ENCODE results near the gene DEFB125. TPM values are rescaled to one million over a fixed set of nuclear protein-coding genes. Genes with fewer than 3 reads are reported as not detected.
"Not testable (repeated sequence)": the region's sequence is repeated elsewhere in the genome, so short reads cannot be mapped to it uniquely, and the experiment has no call there.

The DEFB125 gene, protein sequence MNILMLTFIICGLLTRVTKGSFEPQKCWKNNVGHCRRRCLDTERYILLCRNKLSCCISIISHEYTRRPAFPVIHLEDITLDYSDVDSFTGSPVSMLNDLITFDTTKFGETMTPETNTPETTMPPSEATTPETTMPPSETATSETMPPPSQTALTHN
- not detected for total RNA-seq

DNA sequence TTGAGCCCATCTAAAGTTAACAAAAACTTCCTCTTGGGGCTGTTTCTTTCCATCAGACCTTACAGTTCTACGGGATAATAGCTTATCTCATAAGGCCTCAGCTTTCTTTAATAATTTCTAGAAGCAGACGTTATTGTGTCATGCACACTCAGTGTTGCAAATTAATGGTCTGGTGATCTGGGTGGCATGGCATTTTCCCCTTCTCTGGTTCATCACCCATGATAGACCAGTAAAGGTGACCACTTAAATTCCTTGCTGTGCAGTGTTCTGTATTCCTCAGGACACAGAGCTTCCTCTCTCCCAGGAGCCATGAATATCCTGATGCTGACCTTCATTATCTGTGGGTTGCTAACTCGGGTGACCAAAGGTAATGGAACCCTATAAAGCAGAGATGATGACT lies at the start of gene DEFB125:
DEFB125 (plus strand) TSS at position 272 of the 400 bp plus-strand sequence; CDS start at position 310, 38 bp downstream.
- no peaks in the 10 kb centered on the region for H3K4me1 Mint-ChIP-seq
- H3K9me3 Mint-ChIP-seq: no peaks in the 10 kb centered on the region
- peaks cover 37% of the 10 kb centered on the region for H3K27me3 Mint-ChIP-seq
- H3K4me3 Mint-ChIP-seq: no peak within 1 kb of the TSS
- POLR2A ChIA-PET: no interaction called here
- no peak for ATAC-seq (ENCODE audit: low read depth)
- H3K36me3 Mint-ChIP-seq: no peaks in the 10 kb centered on the region
- H3K27ac Mint-ChIP-seq: no peak within 1 kb of the TSS
- DNase-seq: no peak

DNA sequence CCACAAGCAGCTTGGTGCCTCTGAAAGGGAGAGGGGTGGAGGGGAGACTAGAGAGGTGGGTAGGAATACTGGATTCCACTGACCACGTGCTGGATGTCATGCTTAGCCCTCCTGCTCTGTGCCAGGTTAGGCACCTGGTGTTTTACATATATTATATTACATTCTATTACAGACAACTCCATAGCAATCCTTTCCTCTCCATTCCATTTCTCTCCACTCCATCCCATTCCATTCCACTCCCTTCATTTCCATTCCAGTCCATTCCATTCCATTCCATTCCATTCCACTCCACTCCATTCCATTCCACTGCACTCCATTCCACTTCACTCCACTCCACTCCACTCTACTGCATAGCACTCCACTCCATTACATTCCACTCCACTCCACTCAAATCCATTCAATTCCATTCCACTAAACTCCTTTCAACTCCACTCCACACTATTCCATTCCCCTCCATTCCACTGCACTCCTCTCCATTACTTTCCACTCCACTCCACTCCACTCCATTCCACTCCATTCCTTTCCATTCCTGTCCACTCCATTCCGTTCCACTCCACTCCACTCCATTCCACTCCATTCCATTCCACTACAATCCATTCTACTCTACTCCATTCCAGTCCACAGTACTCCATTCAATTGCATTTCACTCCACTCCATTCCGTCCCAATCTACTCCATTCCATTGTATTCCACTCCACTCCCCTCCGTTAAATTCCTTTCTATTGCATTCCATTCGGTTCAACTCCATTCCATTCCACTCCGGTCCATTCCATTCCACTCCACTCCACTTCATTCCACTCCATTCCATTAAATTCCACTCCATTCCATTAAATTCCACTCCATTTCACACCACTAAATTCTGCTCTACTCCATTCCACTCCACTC lies 27.2 kb upstream of the DEFB125 start:
- ATAC-seq (ENCODE audit: low read depth) (no peak), DNase-seq (no peak)
- POLR2A ChIA-PET: no interaction called here
- no peak overlapping the region for H3K27ac Mint-ChIP-seq
- no peaks in the 10 kb centered on the region for H3K4me1 Mint-ChIP-seq
- H3K27me3 Mint-ChIP-seq: no peaks in the 10 kb centered on the region
- no peak overlapping the region for H3K4me3 Mint-ChIP-seq
- no peaks in the 10 kb centered on the region for H3K36me3 Mint-ChIP-seq
- no peaks in the 10 kb centered on the region for H3K9me3 Mint-ChIP-seq

DNA sequence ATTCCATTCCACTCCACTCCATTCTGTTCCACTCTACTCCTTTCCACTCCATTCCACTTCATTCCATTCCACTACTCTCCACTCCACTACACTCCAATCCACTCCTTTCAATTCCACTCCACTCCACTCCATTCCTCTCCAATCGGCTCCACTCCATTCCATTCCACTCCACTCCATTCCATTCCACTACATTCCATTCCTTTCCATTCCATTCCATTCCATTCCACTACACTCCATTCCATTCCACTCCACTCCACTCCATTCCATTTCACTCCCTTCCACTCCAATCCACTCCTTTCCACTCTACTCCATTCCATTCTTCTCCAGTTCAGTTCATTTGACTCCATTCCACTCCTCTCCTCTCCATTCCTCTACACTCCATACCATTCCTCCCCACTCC lies 26.2 kb upstream of the DEFB125 start:
- ATAC-seq (ENCODE audit: low read depth): no peak
- POLR2A ChIA-PET: no interaction called here
- Mint-ChIP-seq H3K4me1 (no peaks in the 10 kb centered on the region), H3K36me3 (no peaks in the 10 kb centered on the region), H3K4me3 (no peak overlapping the region), H3K9me3 (no peaks in the 10 kb centered on the region), H3K27me3 (no peaks in the 10 kb centered on the region), H3K27ac (no peak overlapping the region)
- no peak for DNase-seq

DNA sequence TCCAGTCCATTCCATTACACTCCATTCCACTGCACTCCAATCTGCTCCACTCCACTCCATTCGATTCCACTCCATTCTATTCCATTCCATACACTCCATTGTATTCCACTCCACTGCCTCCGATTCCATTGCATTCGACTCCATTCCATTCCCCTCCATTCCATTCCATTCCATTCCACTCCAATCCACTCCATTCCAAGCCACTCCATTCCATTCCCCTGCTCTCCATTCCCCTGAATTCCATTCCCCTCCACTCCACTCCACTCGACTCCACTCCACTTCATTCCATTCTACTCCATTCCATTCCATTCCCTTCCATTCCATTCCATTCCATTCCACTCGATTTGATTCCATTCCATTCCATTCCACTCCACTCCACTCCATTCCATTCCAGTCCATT lies 25.7 kb upstream of the DEFB125 start:
- Mint-ChIP-seq H3K27ac (no peak overlapping the region), H3K27me3 (no peaks in the 10 kb centered on the region), H3K4me3 (no peak overlapping the region), H3K9me3 (no peaks in the 10 kb centered on the region), H3K4me1 (no peaks in the 10 kb centered on the region), H3K36me3 (no peaks in the 10 kb centered on the region)
- no peak for DNase-seq
- POLR2A ChIA-PET: no interaction called here
- no peak for ATAC-seq (ENCODE audit: low read depth)

DNA sequence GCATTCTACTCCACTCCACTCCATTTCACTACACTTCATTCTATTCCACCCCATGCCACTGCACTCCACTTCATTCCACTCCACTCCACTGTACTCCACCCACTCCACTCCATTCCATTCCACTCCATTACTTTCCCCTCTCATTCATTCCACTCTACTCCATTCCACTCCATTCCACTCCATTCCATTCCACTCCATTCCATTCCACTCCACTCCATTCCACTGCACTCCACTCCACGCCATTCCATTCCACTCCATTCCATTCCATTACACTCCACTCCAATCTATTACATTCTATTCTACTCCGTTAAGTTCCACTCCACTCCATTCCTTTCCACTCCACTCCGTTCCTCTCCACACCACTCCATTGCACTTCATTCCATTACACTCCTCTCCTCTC lies 25.0 kb upstream of the DEFB125 start:
- H3K4me1 Mint-ChIP-seq: no peaks in the 10 kb centered on the region
- H3K27ac Mint-ChIP-seq: no peak overlapping the region
- no peak for ATAC-seq (ENCODE audit: low read depth)
- H3K36me3 Mint-ChIP-seq: no peaks in the 10 kb centered on the region
- no peak overlapping the region for H3K4me3 Mint-ChIP-seq
- POLR2A ChIA-PET: no interaction called here
- no peaks in the 10 kb centered on the region for H3K9me3 Mint-ChIP-seq
- no peaks in the 10 kb centered on the region for H3K27me3 Mint-ChIP-seq
- DNase-seq: no peak

DNA sequence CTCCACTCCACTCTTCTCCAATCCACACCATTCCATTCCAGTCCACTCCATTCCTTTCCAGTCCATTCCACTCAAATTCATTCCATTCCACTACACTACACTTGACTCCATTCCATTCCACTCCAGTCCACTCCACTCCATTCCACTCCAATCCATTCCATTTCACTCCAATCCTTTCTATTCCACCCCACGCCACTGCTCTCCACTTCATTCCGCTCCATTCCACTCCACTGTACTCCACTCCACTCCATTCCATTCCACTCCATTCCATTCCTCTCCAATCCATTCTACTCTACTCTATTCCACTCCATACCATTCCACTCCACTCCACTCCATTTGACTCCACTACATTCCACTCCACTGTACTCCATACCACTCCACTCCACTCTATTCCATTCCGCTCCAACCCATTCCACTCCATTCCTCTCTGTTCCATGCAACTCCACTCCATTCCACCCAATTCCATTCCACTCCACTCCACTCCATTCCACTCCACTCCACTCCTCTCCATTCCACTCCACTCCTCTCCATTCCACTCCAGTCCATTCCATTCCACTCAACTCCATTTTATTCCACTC lies 23.4 kb upstream of the DEFB125 start:
- no peaks in the 10 kb centered on the region for H3K4me1 Mint-ChIP-seq
- no peak overlapping the region for H3K27ac Mint-ChIP-seq
- no peaks in the 10 kb centered on the region for H3K9me3 Mint-ChIP-seq
- DNase-seq (no peak), ATAC-seq (ENCODE audit: low read depth) (no peak)
- no peaks in the 10 kb centered on the region for H3K36me3 Mint-ChIP-seq
- POLR2A ChIA-PET: no interaction called here
- H3K27me3 Mint-ChIP-seq: peaks cover 2% of the 10 kb centered on the region
- H3K4me3 Mint-ChIP-seq: no peak overlapping the region

DNA sequence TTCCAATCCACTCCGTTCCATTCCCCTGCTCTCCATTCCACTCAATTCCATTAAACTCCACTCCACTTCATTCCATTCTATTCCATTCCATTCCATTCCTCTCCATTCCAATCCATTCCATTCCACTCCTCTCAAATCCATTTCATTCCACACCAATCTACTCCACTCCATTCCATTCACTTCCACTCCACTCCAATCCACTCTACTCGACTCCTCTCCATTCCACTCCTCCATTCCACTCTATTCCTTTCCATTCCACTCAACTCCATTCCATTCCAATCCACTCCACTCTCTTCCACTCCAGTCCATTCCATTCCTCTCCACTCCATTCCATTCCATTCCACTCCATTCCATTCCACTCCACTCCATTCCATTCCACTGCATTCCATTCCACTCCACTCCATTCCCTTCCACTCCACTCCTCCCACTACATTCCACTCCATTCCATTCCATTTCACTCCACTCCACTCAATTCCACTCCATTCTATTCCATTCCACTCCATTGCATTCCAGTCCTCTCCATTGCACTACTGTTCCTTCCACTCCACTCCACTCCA lies 22.6 kb upstream of the DEFB125 start:
- H3K27me3 Mint-ChIP-seq: peaks cover 6% of the 10 kb centered on the region
- ATAC-seq (ENCODE audit: low read depth): no peak
- H3K9me3 Mint-ChIP-seq: no peaks in the 10 kb centered on the region
- DNase-seq: no peak
- POLR2A ChIA-PET: no interaction called here
- H3K27ac Mint-ChIP-seq: no peak overlapping the region
- H3K36me3 Mint-ChIP-seq: no peaks in the 10 kb centered on the region
- H3K4me3 Mint-ChIP-seq: no peak overlapping the region
- no peaks in the 10 kb centered on the region for H3K4me1 Mint-ChIP-seq

DNA sequence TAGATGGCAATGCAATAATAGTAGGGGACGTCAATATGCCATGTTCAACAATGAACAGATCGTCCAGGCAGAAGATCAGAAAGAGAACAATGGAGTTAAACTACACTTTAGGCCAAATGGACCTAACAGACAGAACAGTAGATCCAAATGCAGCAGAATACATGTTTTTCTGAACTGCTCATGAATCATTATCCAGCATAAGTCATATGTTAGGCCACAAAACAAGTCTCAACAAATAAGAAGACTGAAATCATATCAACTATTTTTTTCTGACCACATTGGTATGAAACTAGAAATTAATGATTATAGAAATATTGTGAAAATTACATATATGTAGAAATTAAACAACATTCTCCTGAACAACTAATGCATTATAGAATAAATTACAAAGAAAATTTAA lies 10.2 kb upstream of the DEFB125 start:
- Mint-ChIP-seq H3K27ac (no peak overlapping the region), H3K27me3 (peaks cover 40% of the 10 kb centered on the region), H3K9me3 (no peaks in the 10 kb centered on the region), H3K36me3 (no peaks in the 10 kb centered on the region), H3K4me1 (no peaks in the 10 kb centered on the region), H3K4me3 (no peak overlapping the region)
- DNase-seq (no peak), ATAC-seq (ENCODE audit: low read depth) (no peak)
- POLR2A ChIA-PET: no interaction called here

DNA sequence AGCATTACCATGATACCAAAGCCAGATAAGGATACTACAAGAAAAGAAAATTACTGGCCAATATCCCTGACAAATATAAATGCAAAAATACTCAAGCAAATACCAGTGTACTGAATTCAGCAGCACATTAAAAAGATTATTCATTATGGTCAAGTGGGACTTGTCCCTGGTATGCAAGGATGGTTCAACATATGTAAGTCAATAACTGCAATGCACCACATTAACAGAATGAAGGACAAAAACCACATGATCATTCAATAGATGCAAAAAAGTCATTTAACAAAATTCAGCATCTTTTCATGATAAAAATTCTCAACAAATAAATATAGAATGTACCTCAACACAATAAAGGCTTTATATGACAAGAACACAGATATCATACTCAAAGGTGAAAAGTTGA lies 9.1 kb upstream of the DEFB125 start:
- Mint-ChIP-seq H3K4me3 (no peak overlapping the region), H3K36me3 (no peaks in the 10 kb centered on the region), H3K4me1 (no peaks in the 10 kb centered on the region), H3K27me3 (peaks cover 36% of the 10 kb centered on the region), H3K27ac (no peak overlapping the region), H3K9me3 (no peaks in the 10 kb centered on the region)
- POLR2A ChIA-PET: no interaction called here
- ATAC-seq (ENCODE audit: low read depth): no peak
- no peak for DNase-seq

DNA sequence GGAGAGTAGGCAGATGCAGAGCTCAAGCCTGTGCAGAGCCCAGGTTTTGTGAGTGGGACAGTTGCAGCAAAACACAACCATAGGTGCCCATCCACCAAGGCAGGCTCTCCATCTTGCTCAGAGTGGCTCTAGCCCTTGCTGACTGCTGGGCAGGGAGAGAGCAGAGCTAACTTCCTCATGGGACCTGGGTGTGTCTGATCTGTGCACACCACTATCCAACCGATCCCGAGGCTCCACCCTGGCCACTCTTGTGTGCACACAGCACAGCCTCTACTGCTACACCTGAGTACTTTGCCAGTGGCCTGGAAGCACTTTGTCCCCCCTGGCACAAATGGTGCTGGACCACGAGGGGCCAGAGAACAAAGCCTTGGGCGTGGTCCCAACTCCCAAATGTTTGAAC lies 7.9 kb upstream of the DEFB125 start:
- H3K4me1 Mint-ChIP-seq: no peaks in the 10 kb centered on the region
- H3K4me3 Mint-ChIP-seq: no peak overlapping the region
- H3K27ac Mint-ChIP-seq: no peak overlapping the region
- H3K27me3 Mint-ChIP-seq: peaks cover 33% of the 10 kb centered on the region
- H3K36me3 Mint-ChIP-seq: no peaks in the 10 kb centered on the region
- no peak for ATAC-seq (ENCODE audit: low read depth)
- no peaks in the 10 kb centered on the region for H3K9me3 Mint-ChIP-seq
- no peak for DNase-seq
- POLR2A ChIA-PET: no interaction called here

DNA sequence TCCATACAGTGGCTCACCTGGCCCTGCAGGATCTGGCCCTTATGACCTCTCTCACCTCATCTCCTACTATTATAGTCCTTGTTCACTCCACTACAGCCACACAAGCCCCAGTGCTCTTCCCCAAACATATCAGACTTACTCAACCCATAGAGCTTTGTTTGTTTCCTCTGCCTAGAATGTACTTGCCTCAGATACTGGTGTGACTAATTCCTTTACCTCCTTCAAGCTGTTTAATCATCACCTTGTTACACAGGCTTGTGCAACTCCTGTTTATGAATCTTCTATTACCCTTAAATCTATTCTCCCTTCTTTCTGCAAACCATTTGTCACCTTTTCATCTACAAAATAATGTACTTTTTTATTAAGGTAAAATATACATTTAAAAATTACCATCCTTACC lies 3.2 kb downstream of the DEFB125 start:
- no peak for ATAC-seq (ENCODE audit: low read depth)
- H3K36me3 Mint-ChIP-seq: peaks cover under 1% of the 10 kb centered on the region
- peaks cover 36% of the 10 kb centered on the region for H3K27me3 Mint-ChIP-seq

DNA sequence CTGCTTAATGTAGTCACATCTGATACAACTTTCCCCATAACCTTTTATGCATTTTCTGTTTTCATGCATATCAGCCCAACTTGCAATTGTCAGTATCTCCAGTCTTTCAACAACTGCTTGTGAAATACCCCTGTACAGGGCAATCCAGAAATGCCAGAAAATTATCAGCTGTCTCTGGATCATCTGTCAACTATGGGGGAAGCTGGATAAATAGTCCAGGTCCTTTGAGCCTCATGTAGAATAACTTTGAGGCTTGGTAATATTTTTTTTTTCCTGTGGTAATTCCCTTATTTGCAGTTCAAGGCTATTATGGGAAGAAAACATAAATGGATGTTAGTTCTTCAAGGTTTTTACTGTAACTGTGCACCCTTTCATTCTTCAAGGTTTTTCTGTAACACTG lies 6.2 kb downstream of the DEFB125 start:
- Mint-ChIP-seq H3K27me3 (peaks cover 31% of the 10 kb centered on the region), H3K36me3 (peaks cover 1% of the 10 kb centered on the region), H3K4me3 (no peak overlapping the region), H3K27ac (no peak overlapping the region), H3K9me3 (peaks cover 15% of the 10 kb centered on the region), H3K4me1 (no peaks in the 10 kb centered on the region)
- POLR2A ChIA-PET: no interaction called here
- no peak for DNase-seq
- no peak for ATAC-seq (ENCODE audit: low read depth)

More for the DNA sequence above, 3.2 kb downstream of the DEFB125 start:
- Mint-ChIP-seq H3K27ac (no peak overlapping the region), H3K4me1 (no peaks in the 10 kb centered on the region), H3K9me3 (peaks cover 10% of the 10 kb centered on the region), H3K4me3 (no peak overlapping the region)
- DNase-seq: no peak
- POLR2A ChIA-PET: no interaction called here

DNA sequence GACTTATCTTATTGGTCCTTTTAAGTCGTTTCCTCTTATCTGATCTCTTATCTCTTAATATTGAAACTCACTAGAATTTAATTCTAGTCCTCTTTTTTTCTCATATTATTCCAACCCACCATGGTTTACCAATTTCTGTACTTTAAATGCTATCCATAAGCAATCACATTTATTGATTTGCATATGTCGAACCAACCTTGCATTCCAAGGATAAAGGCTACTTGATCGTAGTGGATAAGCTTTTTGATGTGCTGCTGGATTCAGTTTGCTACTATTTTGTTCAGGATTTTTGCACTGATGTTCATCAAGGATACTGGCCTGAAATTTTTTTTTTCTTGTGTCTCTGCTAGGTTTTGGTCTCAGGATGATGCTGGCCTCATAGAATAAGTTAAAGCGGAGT lies 7.7 kb downstream of the DEFB125 start:
- H3K27me3 Mint-ChIP-seq: peaks cover 32% of the 10 kb centered on the region
- DNase-seq (no peak), ATAC-seq (ENCODE audit: low read depth) (no peak)
- POLR2A ChIA-PET: no interaction called here
- no peak overlapping the region for H3K4me3 Mint-ChIP-seq
- H3K27ac Mint-ChIP-seq: no peak overlapping the region
- no peaks in the 10 kb centered on the region for H3K4me1 Mint-ChIP-seq
- H3K36me3 Mint-ChIP-seq: peaks cover 1% of the 10 kb centered on the region
- peaks cover 15% of the 10 kb centered on the region for H3K9me3 Mint-ChIP-seq

DNA sequence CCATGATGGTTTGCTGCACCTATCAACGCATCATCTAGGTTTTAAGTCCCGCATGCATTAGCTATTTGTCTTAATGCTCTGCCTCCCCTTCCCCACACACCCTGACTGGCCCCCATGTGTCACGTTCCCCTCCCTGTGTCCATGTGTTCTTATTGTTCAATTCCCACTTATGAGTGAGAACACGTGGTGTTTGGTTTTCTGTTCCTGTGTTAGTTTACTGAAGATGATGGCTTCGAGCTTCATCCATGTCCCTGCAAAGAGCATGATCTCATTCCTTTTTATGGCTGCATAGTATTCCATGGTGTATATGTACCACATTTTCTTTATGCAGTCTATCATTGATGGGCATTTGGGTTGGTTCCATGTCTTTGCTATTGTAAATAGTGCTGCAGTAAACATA lies 10.2 kb downstream of the DEFB125 start:
- ATAC-seq (ENCODE audit: low read depth); H3K36me3 Mint-ChIP-seq; POLR2A ChIA-PET; DNase-seq; H3K4me1 Mint-ChIP-seq; H3K4me3 Mint-ChIP-seq; H3K27ac Mint-ChIP-seq: not testable (repeated sequence)
- Mint-ChIP-seq H3K27me3 (peaks cover 22% of the 10 kb centered on the region), H3K9me3 (peaks cover 15% of the 10 kb centered on the region)

Measured in activated naive CD8-positive, alpha-beta T cell treated with anti-CD3 and anti-CD28 coated beads, Interleukin-2, amount 10 ng/mL, durations not matched to agents 7 days and 5 days (primary cell).